ENCODE measurements around the gene ACSS3.
"Not testable (repeated sequence)": the region's sequence is repeated elsewhere in the genome, so short reads cannot be mapped to it uniquely, and the experiment has no call there.

The ACSS3 gene

DNA sequence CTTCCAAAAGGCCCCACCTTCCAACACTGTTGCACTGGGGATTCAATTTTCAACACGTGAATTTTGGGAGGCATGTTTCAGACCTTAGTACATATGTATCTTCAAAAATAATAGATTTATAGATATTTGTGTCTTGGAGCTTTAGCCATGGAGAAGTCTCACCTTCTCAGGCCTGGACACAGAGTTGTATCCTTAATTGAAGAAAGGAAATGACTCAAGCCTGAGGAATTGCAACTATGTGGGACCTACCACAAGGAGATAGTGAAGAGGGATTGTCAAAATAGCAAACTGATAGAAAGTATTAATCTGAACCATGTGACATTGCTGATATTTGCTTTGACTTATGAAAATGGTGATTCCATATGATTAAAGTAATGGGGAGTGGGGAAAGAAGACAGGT, 89.8 kb downstream of the ACSS3 start:
- H3K4me3 ChIP-seq (ENCODE audit: low read length), result no peak overlapping the region
- TF ChIP-seq ZNF274 (IDR thresholded peaks at IDR 0.05; ENCODE audit: low read depth, low read length), result no peak

GRCh38 chr12:81168445-81168844, 90.6 kb downstream of the ACSS3 start:
- TF ChIP-seq ZNF274 (IDR thresholded peaks at IDR 0.05; ENCODE audit: low read depth, low read length), result no peak

GRCh38 chr12:81170072-81170471, 92.2 kb downstream of the ACSS3 start:
- no peak overlapping the region for H3K4me3 ChIP-seq (ENCODE audit: low read length)
- TF ChIP-seq ZNF274 (IDR thresholded peaks at IDR 0.05; ENCODE audit: low read depth, low read length), result no peak

More at GRCh38 chr12:81168445-81168844, 90.6 kb downstream of the ACSS3 start:
- no peak overlapping the region for H3K4me3 ChIP-seq (ENCODE audit: low read length)

- H3K4me3 ChIP-seq (ENCODE audit: low read length), result no peak overlapping the region
- no peak for TF ChIP-seq ZNF274 (IDR thresholded peaks at IDR 0.05; ENCODE audit: low read depth, low read length)
Observed at GRCh38 chr12:81172851-81173250, 95.0 kb downstream of the ACSS3 start.

- no peak for TF ChIP-seq ZNF274 (IDR thresholded peaks at IDR 0.05; ENCODE audit: low read depth, low read length)
- no peak overlapping the region for H3K4me3 ChIP-seq (ENCODE audit: low read length)
Observed at GRCh38 chr12:81174664-81175063, 96.8 kb downstream of the ACSS3 start.

DNA sequence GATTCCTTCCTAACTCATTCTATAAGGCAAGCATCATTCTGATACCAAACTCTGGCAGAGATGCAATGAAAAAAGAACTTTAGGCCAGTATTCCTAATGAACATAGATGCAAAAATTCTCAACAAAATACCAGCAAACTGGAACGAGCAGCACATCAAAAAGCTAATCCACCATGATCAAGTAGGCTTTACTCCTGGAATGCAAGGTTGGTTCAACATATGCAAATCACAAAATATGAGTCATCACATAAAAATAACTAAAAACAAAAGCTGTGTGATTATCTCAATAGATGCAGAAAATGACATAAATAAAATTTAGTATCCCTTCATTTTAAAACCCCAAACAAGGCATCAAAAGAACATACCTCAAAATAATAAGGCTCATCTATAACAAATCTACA, 98.9 kb downstream of the ACSS3 start:
- no peak overlapping the region for H3K4me3 ChIP-seq (ENCODE audit: low read length)
- TF ChIP-seq ZNF274 (IDR thresholded peaks at IDR 0.05; ENCODE audit: low read depth, low read length), result no peak

GRCh38 chr12:81181691-81182090, 103.8 kb downstream of the ACSS3 start:
- no peak overlapping the region for H3K4me3 ChIP-seq (ENCODE audit: low read length)
- no peak for TF ChIP-seq ZNF274 (IDR thresholded peaks at IDR 0.05; ENCODE audit: low read depth, low read length)

GRCh38 chr12:81187686-81188085, 109.8 kb downstream of the ACSS3 start:
- H3K4me3 ChIP-seq (ENCODE audit: low read length), result no peak overlapping the region
- no peak for TF ChIP-seq ZNF274 (IDR thresholded peaks at IDR 0.05; ENCODE audit: low read depth, low read length)

DNA sequence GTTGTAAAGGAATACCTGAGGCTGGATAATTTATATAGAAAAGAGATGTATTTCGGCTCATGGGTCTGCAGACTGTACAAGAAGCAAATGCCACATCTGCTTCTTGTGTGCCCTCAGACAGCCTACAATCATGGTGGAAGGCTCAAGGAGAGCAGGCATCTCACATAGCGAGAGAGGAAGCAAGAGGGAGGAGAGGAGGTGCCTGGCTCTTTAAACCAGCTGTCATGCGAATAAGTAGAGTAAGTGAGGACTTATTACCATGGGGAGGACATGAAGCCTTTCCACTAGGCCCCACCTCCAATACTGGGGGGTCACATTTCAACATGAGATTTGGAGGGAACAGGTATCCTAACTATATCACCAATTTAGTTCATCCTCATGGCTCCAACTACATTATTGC, 118.7 kb downstream of the ACSS3 start:
- no peak for TF ChIP-seq ZNF274 (IDR thresholded peaks at IDR 0.05; ENCODE audit: low read depth, low read length)
- no peak overlapping the region for H3K4me3 ChIP-seq (ENCODE audit: low read length)

GRCh38 chr12:81200561-81200960, 122.7 kb downstream of the ACSS3 start:
- not testable (repeated sequence) for H3K4me3 ChIP-seq (ENCODE audit: low read length)

DNA sequence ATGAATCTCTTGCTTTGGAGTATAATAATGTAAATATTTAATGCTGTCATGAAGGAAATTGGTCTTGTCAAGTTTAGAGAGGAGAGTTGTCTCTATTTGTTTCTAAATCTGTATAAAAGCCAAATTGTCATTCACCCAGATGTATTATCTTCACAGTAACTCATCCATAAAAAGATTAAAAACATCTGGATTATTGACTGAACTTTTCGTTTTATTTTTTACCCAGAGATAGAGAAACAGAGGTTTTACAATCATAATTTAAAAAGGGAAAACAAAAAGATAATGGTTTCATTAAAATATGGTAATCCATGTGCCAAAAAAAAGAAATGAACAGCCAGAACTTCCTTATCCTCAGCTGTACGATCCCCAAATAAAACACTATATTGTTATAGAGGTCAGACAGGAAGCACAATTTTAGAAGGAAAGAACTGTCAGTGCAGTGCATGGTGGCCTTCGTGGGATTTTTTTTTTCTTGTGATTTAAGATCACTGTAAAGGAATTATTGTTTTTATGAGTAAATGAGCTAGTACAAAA, 125.9 kb downstream of the ACSS3 start:
- H3K4me3 ChIP-seq (ENCODE audit: low read length), result no peak overlapping the region
- TF ChIP-seq ZNF274 (IDR thresholded peaks at IDR 0.05; ENCODE audit: low read depth, low read length), result no peak

- TF ChIP-seq ZNF274 (IDR thresholded peaks at IDR 0.05; ENCODE audit: low read depth, low read length), result no peak
- H3K4me3 ChIP-seq (ENCODE audit: low read length), result no peak overlapping the region
Observed at GRCh38 chr12:81205416-81205815, 127.5 kb downstream of the ACSS3 start.

- H3K4me3 ChIP-seq (ENCODE audit: low read length), result no peak overlapping the region
- no peak for TF ChIP-seq ZNF274 (IDR thresholded peaks at IDR 0.05; ENCODE audit: low read depth, low read length)
Observed at GRCh38 chr12:81206429-81206828, 128.6 kb downstream of the ACSS3 start.

- H3K4me3 ChIP-seq (ENCODE audit: low read length), result no peak overlapping the region
- no peak for TF ChIP-seq ZNF274 (IDR thresholded peaks at IDR 0.05; ENCODE audit: low read depth, low read length)
Observed at GRCh38 chr12:81207173-81207572, 129.3 kb downstream of the ACSS3 start.

- no peak overlapping the region for H3K4me3 ChIP-seq (ENCODE audit: low read length)
- TF ChIP-seq ZNF274 (IDR thresholded peaks at IDR 0.05; ENCODE audit: low read depth, low read length), result no peak
Observed at GRCh38 chr12:81207664-81208063, 129.8 kb downstream of the ACSS3 start.

GRCh38 chr12:81208187-81208911, 130.5 kb downstream of the ACSS3 start:
- H3K4me3 ChIP-seq (ENCODE audit: low read length), result no peak overlapping the region
- TF ChIP-seq ZNF274 (IDR thresholded peaks at IDR 0.05; ENCODE audit: low read depth, low read length), result no peak
